HepG2 (cell line): ENCODE data around the gene EIF4G1. TPM values are rescaled to one million over a fixed set of nuclear protein-coding genes. Genes with fewer than 3 reads are reported as not detected.
A peak's percentile ranks its signal among the peaks of the same experiment; 100 is the strongest.

Experiments
- ATF4 ChIP-seq, 2 experiments: fragments of 450-650 bp in 1 of 2; sonication (generic) in 1 of 2; formaldehyde crosslinking; IDR thresholded peaks; 2 replicates each; pipeline versions ENCODE4 v1.5.0 to v1.8.0; 2020 to 2022; ENCODE audit warnings: mild to moderate bottlenecking in 1 of 2, missing genetic modification reagents in 1 of 2
- GPBP1L1 ChIP-seq: sonication (generic); formaldehyde crosslinking; IDR thresholded peaks from 2 replicates; pipeline ENCODE4 v1.5.0; 2020; ENCODE audit warnings: mild to moderate bottlenecking, missing genetic modification reagents
- LCORL ChIP-seq, 2 experiments: fragments of 450-650 bp in 1 of 2; sonication (generic) in 1 of 2; formaldehyde crosslinking in 1 of 2; IDR thresholded peaks; 2 replicates each; pipeline versions ENCODE4 v1.5.0 to v1.6.1; 2017 to 2020; ENCODE audit warnings: antibody characterized with exemption in 1 of 2, missing genetic modification reagents in 1 of 2
- MXD3 ChIP-seq: IDR thresholded peaks from 2 replicates; pipeline ENCODE4 v1.6.1; 2016; ENCODE audit warnings: mild to moderate bottlenecking, missing biosample characterization, missing genetic modification reagents
- POGK ChIP-seq: sonication (generic); formaldehyde crosslinking; conservative IDR thresholded peaks from 2 replicates; pipeline ENCODE4 v1.8.0; 2022; ENCODE audit warnings: mild to moderate bottlenecking, moderate library complexity, missing genetic modification reagents
- RBFOX2 ChIP-seq: fragments of 200-400 bp; formaldehyde crosslinking; IDR thresholded peaks from 2 replicates; pipeline ENCODE4 v1.6.1; 2017; ENCODE audit warnings: low read depth, mild to moderate bottlenecking, low read length
- SALL2 ChIP-seq: sonication (generic); formaldehyde crosslinking; IDR thresholded peaks from 2 replicates; pipeline ENCODE4 v1.8.1; 2023; ENCODE audit warnings: mild to moderate bottlenecking, missing genetic modification reagents, inconsistent platforms
- SIX1 ChIP-seq: sonication (generic); formaldehyde crosslinking; IDR thresholded peaks from 2 replicates; pipeline ENCODE4 v1.4.0; 2020; ENCODE audit warnings: missing genetic modification reagents, borderline replicate concordance
- THAP9 ChIP-seq: sonication (generic); formaldehyde crosslinking; IDR thresholded peaks from 2 replicates; pipeline ENCODE4; 2020; ENCODE audit warnings: missing genetic modification reagents, mild to moderate bottlenecking, borderline replicate concordance
- ZNF264 ChIP-seq: sonication (generic); formaldehyde crosslinking; IDR thresholded peaks from 2 replicates; pipeline ENCODE4 v1.4.0; 2020; ENCODE audit warnings: missing genetic modification reagents
- ZNF549 ChIP-seq: sonication (generic); formaldehyde crosslinking; IDR thresholded peaks from 2 replicates; pipeline ENCODE4 v1.5.0; 2020; ENCODE audit warnings: missing genetic modification reagents
- ZNF883 ChIP-seq: sonication (generic); formaldehyde crosslinking; IDR thresholded peaks from 2 replicates; pipeline ENCODE4 v1.5.1; 2020; ENCODE audit warnings: mild to moderate bottlenecking, missing genetic modification reagents; ENCODE audit errors: not compliant biosample characterization
- ZZZ3 ChIP-seq: sonication (generic); formaldehyde crosslinking; IDR thresholded peaks from 2 replicates; pipeline ENCODE4 v1.4.0; 2020; ENCODE audit warnings: missing genetic modification reagents, mild to moderate bottlenecking, borderline replicate concordance
- polyA plus RNA-seq, 8 experiments: library from polyadenylated mRNA; depleted of rRNA in 3 of 8; stranded (reverse) in 7 of 8; unstranded in 1 of 8; fragments of >200 nt; fragmentation: Illumina TruSeq in 4 of 8; extraction: Trizol in 4 of 8; gene quantifications; 2 replicates each; pipeline versions ENCODE4 v1.2.1 to v1.2.3, GENCODE V29; 2011 to 2016; ENCODE audit warnings: low read depth in 4 of 8, missing spikeins in 1 of 8, mixed read lengths in 1 of 8; ENCODE audit not compliant: insufficient read depth in 1 of 8
- total RNA-seq, 5 experiments: library from RNA; depleted of rRNA; stranded (reverse); fragments of >200 nt; fragmentation: Illumina TruSeq; extraction: Trizol; gene quantifications; 2 replicates each; pipeline ENCODE4 v1.2.3, GENCODE V29; 2016; ENCODE audit warnings: low read depth in 1 of 5
- TF ChIP-seq, protein P1 (sequence below): sonication (generic); formaldehyde crosslinking; IDR thresholded peaks from 2 replicates; pipeline ENCODE4 v1.9.0; 2022; ENCODE audit warnings: low read depth, missing genetic modification reagents
- TF ChIP-seq, protein P2 (sequence below): sonication (generic); formaldehyde crosslinking; IDR thresholded peaks from 2 replicates; pipeline ENCODE4 v1.5.1; 2020; ENCODE audit warnings: missing genetic modification reagents, mild to moderate bottlenecking, borderline replicate concordance

Gene EIF4G1
- total and polyA plus RNA-seq, 2 of the 13 experiments (the other 11 are each of a cell fraction or from before 2014, with no cell fraction given) = 208 to 213 TPM

DNA sequence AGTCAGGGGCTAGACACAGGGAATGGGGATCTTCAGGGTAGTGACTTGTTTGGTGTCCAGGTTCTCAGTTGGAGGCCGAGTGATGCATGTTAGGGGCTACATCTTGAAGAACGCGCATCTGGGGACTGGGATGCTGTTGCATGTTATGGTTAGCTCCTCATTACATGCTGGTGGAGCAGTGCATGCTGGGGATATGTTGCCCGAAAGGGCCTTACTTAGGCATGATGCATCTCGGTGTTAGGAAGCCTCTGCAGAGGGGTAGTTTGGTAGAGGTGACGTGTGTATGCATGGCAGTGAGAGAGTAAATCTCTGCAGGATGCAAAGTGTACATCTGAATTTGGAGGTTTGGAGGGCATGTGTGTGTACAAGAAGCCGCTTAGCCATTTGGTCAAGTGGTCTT is 2.4 kb downstream of the EIF4G1 start (continued):
- no peak for TF ChIP-seq ATF4 (CRISPR knock-in tag; IDR thresholded peaks at IDR 0.05)
- TF ChIP-seq, protein P1, sequence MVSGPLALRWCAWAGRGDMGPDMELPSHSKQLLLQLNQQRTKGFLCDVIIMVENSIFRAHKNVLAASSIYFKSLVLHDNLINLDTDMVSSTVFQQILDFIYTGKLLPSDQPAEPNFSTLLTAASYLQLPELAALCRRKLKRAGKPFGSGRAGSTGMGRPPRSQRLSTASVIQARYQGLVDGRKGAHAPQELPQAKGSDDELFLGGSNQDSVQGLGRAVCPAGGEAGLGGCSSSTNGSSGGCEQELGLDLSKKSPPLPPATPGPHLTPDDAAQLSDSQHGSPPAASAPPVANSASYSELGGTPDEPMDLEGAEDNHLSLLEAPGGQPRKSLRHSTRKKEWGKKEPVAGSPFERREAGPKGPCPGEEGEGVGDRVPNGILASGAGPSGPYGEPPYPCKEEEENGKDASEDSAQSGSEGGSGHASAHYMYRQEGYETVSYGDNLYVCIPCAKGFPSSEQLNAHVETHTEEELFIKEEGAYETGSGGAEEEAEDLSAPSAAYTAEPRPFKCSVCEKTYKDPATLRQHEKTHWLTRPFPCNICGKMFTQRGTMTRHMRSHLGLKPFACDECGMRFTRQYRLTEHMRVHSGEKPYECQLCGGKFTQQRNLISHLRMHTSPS (CRISPR knock-in tag) = no peak
- no peak for TF ChIP-seq ZNF549
- peak; percentile 36; the same call in 1 of the 2 replicates for TF ChIP-seq RBFOX2
- TF ChIP-seq SALL2 (CRISPR knock-in tag) = no peak
- TF ChIP-seq POGK (CRISPR knock-in tag) = no peak
- TF ChIP-seq MXD3 (CRISPR knock-in tag) = no peak
- no peak for TF ChIP-seq LCORL (IDR thresholded peaks at IDR 0.05)
- TF ChIP-seq LCORL (CRISPR knock-in tag; IDR thresholded peaks at IDR 0.05) = no peak
- TF ChIP-seq ZNF264 (CRISPR knock-in tag) = no peak
- no peak for TF ChIP-seq THAP9 (CRISPR knock-in tag)
- TF ChIP-seq GPBP1L1 (CRISPR knock-in tag) = no peak
- TF ChIP-seq, protein P2, sequence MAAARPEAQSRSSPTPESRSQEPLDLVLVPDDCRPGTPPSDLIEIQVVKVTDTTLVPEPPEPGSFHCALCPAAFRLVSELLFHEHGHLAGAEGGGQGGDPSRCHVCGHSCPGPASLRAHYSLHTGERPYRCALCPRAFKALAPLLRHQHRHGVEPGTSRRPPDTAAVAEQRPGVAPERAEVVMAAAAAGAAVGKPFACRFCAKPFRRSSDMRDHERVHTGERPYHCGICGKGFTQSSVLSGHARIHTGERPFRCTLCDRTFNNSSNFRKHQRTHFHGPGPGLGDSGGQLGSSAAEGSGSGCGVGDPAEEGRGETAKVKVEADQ (CRISPR knock-in tag) = no peak
- no peak for TF ChIP-seq ZZZ3
- no peak for TF ChIP-seq SIX1
- no peak for TF ChIP-seq ZNF883
